Measurements from ENCODE around the gene DDIAS.
"Not testable (repeated sequence)": the region's sequence is repeated elsewhere in the genome, so short reads cannot be mapped to it uniquely, and the experiment has no call there.

The DDIAS gene

GRCh38 chr11:82890002-82890341 is 11.6 kb upstream of the DDIAS start:
- DNase-seq = no peak

DNA sequence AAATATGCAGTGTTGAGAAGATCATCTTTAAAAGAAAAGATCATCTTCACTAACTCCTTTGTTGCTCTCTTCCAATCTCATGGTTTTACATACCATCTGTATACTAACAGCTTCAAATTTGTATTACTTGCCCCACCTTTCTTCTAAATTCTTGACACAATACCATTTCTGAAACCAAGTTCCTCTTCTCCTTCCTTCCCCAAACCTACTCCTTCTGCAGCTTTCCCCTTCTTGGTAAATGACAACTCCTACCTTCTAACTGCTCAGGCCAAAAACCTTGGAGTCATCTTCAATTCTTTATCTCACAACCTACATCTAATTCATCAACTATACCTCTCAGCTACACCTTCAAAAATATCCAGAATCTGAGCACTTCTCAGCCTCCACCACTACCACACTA is 10.6 kb upstream of the DDIAS start:
- DNase-seq = no peak

DNA sequence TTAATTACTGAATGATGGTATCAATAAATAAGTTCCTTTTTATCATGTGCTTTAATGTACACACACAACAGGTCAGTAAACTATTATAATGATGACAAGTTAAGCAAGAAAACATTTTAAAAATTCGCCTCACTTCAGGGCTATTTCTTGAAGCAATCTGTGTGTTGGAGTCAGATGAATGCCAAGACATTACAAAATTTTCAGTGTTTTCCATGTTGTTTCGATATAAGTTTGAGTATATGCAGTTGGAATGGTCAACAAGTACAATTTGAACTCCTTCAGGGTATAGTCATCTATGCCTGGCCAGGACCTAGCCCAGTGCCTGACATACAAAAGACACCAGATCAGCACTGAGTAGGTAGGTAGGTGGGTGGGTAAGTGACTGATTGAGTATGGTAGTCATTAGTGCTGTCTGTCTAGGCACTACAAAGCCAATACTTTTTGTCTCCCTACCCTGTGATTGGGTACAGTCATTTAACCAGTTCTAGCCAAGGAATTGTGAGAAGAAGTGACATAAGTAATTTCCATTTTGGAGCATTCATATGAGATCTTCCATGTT is 8.8 kb upstream of the DDIAS start:
- no peak for DNase-seq

DNA sequence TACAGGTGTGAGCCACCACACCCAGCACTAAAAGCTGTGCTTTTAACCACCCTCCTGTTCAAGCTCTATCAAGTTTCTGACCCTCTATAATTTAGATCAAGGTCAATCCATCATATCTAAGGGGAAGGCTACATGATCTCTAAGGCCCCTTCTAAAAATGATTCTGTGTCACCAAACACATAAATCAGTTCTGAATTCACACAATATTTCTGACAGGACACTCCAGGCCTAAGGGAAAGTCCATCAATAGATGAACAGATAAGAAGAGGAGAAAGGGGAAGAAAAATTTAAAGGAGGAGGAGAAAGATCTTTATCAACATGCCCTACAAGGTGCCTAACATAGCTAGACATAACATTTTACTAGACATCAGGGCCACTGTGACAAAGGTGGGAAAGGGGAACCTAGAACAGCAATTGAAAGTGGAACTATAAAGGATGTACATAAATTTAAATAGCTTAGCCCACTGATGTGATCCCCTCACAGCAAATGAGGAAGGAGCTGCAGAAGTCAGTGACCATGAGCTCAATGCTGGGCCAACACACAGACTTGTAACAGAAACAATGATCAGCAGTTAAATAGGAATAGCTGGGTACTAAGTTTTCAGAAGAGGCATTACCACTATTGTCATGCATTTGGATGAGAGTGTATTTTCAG is 6.0 kb upstream of the DDIAS start:
- no peak for DNase-seq

DNA sequence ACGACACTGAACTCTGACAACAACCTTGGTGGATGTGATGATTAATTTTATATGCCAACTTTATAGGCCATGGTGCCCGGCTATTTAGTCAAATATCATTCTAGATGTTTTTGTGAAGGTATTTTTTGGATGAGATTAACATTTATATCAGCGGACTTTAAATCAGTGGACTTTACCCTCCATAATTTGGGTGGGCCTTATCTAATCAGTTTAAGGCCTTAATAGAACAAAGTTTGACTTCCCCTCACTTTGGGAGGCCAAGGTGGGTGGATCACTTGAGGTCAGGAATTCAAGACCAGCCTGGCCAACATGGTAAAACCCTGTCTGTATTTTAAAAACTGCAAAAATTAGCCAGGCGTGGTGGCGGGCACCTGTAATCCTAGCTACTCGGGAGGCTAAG is 5.4 kb upstream of the DDIAS start:
- no peak for DNase-seq

GRCh38 chr11:82898241-82898640 is 3.3 kb upstream of the DDIAS start:
- no peak for DNase-seq

- no peak for DNase-seq
These were observed 2.2 kb upstream of the DDIAS start for GRCh38 chr11:82899186-82899820.

DNA sequence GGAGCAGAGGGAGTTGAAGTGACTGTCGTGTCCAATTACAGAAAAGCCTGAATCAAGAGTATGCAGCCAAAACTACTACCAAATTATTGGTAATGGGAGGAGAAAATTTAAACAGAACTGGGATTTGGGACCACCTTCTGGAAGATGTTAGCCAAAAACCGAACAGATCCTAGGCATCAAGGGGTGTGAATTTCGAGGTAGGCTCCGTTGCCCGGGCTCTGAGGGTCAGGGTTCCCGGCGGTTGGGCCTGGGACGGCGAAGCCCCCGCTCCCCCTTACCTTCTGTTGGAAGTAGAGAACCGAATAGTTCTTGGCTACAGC is 1.6 kb upstream of the DDIAS start:
- no peak for DNase-seq

- peak; percentile 98 for DNase-seq
These were observed 1.0 kb upstream of the DDIAS start, which contains the start of gene PRCP for GRCh38 chr11:82900277-82901164. Gene PRCP (minus strand): TSS chr11:82900430. CDS start chr11:82900402, 28 bp downstream.

- DNase-seq = no peak
These were observed 468 bp downstream of the DDIAS start for GRCh38 chr11:82901922-82902485.

- no peak for DNase-seq
These were observed 1.3 kb downstream of the DDIAS start for GRCh38 chr11:82902880-82903279.

GRCh38 chr11:82903843-82904586 is 2.5 kb downstream of the DDIAS start:
- DNase-seq = no peak

DNA sequence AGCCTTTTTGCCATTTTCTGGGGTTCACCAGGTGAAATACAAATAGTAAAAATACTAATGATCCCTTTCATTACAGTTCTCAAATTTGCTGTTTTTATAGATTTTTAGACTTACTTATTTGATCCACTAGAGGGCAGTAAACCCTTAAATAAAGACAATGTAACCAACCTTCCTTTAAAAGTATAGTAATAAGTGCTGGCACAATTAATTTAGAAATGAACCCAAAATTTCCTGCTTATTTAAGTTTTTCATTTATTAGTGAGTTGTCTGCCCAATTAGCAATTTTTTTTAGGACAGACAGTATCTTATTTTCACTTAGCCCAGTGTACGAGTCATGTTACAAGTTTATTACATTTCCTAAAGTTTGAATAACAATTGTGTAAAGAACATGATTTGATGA is 4.7 kb downstream of the DDIAS start:
- DNase-seq = no peak

GRCh38 chr11:82906931-82907330 is 5.4 kb downstream of the DDIAS start:
- DNase-seq = no peak

- DNase-seq = no peak
These were observed 5.8 kb downstream of the DDIAS start for GRCh38 chr11:82907371-82907770.

- DNase-seq = no peak
These were observed 6.8 kb downstream of the DDIAS start for GRCh38 chr11:82908311-82908710.

DNA sequence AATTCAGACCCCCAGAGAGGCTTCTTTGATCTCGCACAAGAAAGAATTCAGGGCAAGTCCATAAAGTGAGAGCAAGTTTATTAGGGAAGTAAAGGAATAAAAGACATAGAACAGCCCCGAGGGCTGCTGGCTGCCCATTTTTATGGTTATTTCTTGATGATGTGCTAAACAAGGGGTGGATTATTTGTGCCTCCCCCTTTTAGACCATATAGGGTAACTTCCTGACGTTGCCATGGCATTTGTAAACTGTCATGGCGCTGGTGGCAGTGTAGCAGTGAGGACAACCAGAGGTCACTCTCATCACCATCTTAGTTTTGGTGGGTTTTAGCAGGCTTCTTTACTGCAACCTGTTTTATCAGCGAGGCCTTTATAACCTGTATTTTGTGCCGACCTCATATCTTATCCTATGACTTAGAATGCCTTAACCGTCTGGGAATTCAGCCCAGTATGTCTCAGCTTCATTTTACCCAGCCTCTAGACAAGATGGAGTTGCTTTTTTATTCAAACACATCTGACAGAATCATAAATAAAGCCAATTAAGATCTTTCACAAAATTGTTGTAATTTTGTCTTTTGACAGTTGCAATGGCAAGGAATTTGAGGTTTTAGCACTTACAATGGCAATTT is 7.6 kb downstream of the DDIAS start:
- no peak for DNase-seq

DNA sequence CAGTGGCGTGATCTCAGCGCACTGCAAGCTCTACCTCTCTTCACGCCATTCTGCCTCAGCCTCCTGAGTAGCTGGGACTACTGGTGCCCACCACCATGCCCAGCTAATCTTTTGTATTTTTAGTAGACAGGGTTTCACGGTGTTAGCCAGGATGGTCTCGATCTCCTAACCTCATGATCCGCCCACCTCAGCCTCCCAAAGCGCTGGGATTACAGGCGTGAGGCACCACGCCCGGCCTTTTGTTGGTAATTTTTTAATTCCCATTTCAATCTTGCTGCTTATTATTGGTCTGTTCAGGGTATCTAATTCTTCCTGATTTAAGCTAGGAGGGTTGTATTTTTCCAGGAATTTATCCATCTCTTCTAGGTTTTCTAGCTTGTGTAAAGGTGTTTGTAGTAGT is 18.2 kb downstream of the DDIAS start:
- DNase-seq = not testable (repeated sequence)

DNA sequence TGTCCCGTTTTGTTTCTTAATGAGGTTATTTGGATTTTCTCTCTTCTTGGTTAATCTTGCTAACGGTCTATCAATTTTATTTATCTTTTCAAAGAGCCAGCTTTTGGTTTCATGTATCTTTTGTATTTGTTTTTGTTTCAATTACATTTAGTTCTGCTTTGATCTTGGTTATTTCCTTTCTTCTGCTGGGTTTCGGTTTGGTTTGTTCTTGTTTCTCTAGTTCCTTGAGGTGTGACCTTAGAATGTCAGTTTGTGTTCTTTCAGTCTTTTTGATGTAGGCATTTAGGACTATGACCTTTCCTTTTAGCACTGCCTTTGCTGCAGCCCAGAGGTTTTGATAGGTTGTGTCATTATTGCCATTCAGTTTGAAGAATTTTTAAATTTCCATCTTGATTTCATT is 18.7 kb downstream of the DDIAS start:
- not testable (repeated sequence) for DNase-seq

DNA sequence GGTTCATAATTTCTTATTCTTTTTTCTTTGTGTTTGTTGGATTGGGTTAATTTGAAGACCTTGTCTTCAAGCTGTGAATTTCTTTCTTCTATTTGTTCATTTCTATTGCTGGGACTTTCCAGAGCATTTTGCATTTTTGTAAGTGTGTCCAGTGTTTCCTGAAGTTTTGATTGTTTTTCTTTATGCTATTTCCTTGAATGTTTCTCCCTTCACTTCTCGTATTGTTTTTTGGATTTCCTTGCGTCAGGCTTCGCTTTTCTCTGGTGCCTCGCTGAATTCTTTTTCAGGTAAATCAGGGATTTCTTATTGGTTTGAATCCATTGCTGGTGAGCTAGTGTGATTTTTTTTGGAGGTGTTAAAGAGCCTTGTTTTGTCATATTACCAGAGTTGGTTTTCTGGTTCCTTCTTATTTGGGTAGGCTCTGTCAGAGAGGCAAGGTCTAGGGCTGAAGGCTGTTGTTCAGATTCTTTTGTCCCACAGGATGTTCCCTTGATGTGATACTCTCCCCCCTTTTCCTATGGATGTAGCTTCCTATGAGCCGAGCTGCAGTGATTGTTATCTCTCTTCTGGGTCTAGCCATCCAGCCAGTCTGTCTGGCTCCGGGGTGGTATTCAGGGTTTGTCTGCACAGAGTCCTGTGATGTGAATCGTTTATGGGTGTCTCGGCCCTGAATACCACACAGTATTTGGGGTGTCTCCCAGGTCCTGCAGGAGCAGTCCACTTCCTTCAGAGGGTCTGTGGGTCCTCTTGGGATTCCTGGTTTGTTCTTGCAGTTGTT is 21.0 kb downstream of the DDIAS start:
- DNase-seq = not testable (repeated sequence)

DNA sequence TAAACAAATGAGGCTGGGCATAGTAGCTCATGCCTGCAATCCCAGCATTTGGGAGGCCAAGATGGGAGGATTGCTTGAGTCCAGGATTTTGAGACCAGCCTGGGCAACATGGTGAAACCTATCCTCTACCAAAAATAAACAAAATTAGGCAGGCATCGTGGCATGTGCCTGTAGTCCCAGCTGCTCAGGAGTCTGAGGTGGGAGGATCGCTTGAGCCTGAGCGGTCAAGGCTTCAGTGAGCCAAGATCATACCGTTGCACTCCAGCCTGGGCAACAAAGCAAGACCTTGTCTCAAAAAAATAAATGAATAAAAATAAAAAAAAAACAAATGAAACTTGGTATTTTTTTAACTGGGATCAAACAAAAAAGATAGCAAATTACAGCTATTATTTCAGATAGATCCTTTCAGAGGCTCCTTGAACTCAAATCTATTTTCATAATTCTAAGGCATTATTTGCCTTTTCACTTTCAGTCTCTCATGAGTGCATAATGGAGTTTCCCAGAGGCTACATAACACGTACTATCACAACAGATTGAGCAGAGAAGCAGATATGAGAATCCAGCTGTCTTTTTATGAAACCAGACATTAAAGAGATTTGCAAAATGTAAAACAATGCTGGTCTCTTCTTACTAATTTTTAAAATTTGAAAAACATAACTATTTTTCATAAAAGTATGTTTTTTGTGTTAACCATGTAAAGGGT is 23.1 kb downstream of the DDIAS start:
- DNase-seq = no peak
